GM23248 (cell line): ENCODE data around the gene FLT4. TPM values are rescaled to one million over a fixed set of nuclear protein-coding genes. Genes with fewer than 3 reads are reported as not detected.
"Not testable (repeated sequence)": the region's sequence is repeated elsewhere in the genome, so short reads cannot be mapped to it uniquely, and the experiment has no call there.

Experiments
- DNase-seq: peaks from one replicate; pipeline ENCODE4 v3.0.0-alpha.2; 2015
- H2AFZ ChIP-seq: fragments of 200-600 bp; sonication (generic); 2 replicates; pipeline ENCODE4 v1.6.1; 2016; ENCODE audit warnings: antibody characterized with exemption
- H3F3A ChIP-seq: fragments of 200-600 bp; sonication (generic); 2 replicates; pipeline ENCODE4 v1.6.1; 2016; ENCODE audit warnings: mild to moderate bottlenecking, antibody characterized with exemption, mixed run types; ENCODE audit not compliant: insufficient read depth
- H3K27ac ChIP-seq: fragments of 200-600 bp; sonication (generic); 2 replicates; pipeline ENCODE4 v1.5.1; 2016; ENCODE audit warnings: mild to moderate bottlenecking
- H3K27me3 ChIP-seq: fragments of 200-600 bp; sonication (generic); replicated peaks from 2 replicates; pipeline ENCODE4 v1.6.1; 2016; ENCODE audit warnings: mild to moderate bottlenecking; ENCODE audit not compliant: insufficient read depth
- H3K36me3 ChIP-seq: fragments of 200-600 bp; sonication (generic); 2 replicates; pipeline ENCODE4 v1.6.1; 2016; ENCODE audit warnings: low read depth, mild to moderate bottlenecking
- H3K4me1 ChIP-seq: fragments of 200-600 bp; sonication (generic); 2 replicates; pipeline ENCODE4 v1.6.1; 2016; ENCODE audit warnings: mild to moderate bottlenecking; ENCODE audit not compliant: insufficient read depth
- H3K4me2 ChIP-seq: fragments of 200-600 bp; sonication (generic); one replicate; pipeline ENCODE4 v1.6.1; 2016; ENCODE audit warnings: mild to moderate bottlenecking; ENCODE audit not compliant: unreplicated experiment
- H3K4me3 ChIP-seq: fragments of 200-600 bp; sonication (generic); 2 replicates; pipeline ENCODE4 v1.5.1; 2016; ENCODE audit warnings: mild to moderate bottlenecking
- H3K79me2 ChIP-seq: fragments of 200-600 bp; sonication (generic); 2 replicates; pipeline ENCODE4 v1.6.1; 2016; ENCODE audit warnings: mild to moderate bottlenecking; ENCODE audit not compliant: insufficient read depth
- H3K9ac ChIP-seq: fragments of 200-600 bp; sonication (generic); 2 replicates; pipeline ENCODE4 v1.6.1; 2016; ENCODE audit warnings: mild to moderate bottlenecking
- H3K9me2 ChIP-seq: fragments of 200-600 bp; sonication (generic); 2 replicates; pipeline ENCODE4 v1.6.1; 2016; ENCODE audit warnings: mixed run types, mild to moderate bottlenecking, moderate library complexity; ENCODE audit not compliant: insufficient read depth
- H3K9me3 ChIP-seq: fragments of 200-600 bp; sonication (generic); one replicate; pipeline ENCODE4 v1.6.1; 2017; ENCODE audit warnings: low read depth
- H4K20me1 ChIP-seq: fragments of 200-600 bp; sonication (generic); 2 replicates; pipeline ENCODE4 v1.6.0; 2016; ENCODE audit not compliant: insufficient read depth
- EZH2 ChIP-seq: fragments of 200-600 bp; sonication (generic); IDR thresholded peaks from 2 replicates; pipeline ENCODE4 v1.6.1; 2018; ENCODE audit warnings: antibody characterized with exemption, mild to moderate bottlenecking; ENCODE audit not compliant: insufficient read depth, poor library complexity, severe bottlenecking
- EZH2phosphoT487 ChIP-seq: fragments of 200-600 bp; sonication (generic); IDR thresholded peaks from 2 replicates; pipeline ENCODE4 v1.6.1; 2018; ENCODE audit warnings: antibody characterized with exemption, moderate library complexity, mild to moderate bottlenecking, low read depth; ENCODE audit not compliant: insufficient read depth
- WGBS, 2 experiments: methylation state at CpG; one replicate each; pipeline ENCODE4 v1.1.6; 2015 to 2017; ENCODE audit warnings: low lambda C conversion rate in 2 of 2, low coverage in 1 of 2; ENCODE audit errors: missing lambda C conversion rate in 2 of 2; 5-methylcytosine and 5-hydroxymethylcytosine counted together
- in situ Hi-C: fragments of 300-500 bp; cut with MboI; formaldehyde crosslinking; loops from 2 replicates; pipeline ENCODE4 v1.15.0; 2020
- polyA plus RNA-seq: library from polyadenylated mRNA; unstranded; fragments of >200 nt; fragmentation: Nextera tagmentation; extraction: Ambion mirVana; gene quantifications from 2 replicates; pipeline ENCODE4 v1.2.1, GENCODE V29; 2016
- total RNA-seq: library from RNA; depleted of rRNA; stranded (reverse); fragments of >200 nt; shearing (Covaris generic); gene quantifications from 2 replicates; pipeline ENCODE4 v1.2.3, GENCODE V29; 2014

The FLT4 gene
- total and polyA plus RNA-seq, 2 experiments from 2014 or later = not detected

GRCh38 chr5:180675036-180675635 is 25.7 kb upstream of the FLT4 start:
- H3K4me1 ChIP-seq = no peaks in the 10 kb centered on the region
- DNase-seq = no peak
- no peak overlapping the region for H3K27ac ChIP-seq
- in situ Hi-C loops = no loop called here
- no peak overlapping the region for H2AFZ ChIP-seq
- H3F3A ChIP-seq = no peaks in the 10 kb centered on the region
- 80 to 85% methylated on average over 14 of the region's 14 CpGs for WGBS, 2 experiments
- no peaks in the 10 kb centered on the region for H4K20me1 ChIP-seq
- H3K36me3 ChIP-seq = no peaks in the 10 kb centered on the region
- TF ChIP-seq EZH2 (no peak), EZH2phosphoT487 (no peak)
- H3K27me3 ChIP-seq = peaks cover 22% of the 10 kb centered on the region; the same call in 1 of the 2 replicates
- no peak overlapping the region for H3K4me3 ChIP-seq
- H3K9ac ChIP-seq = no peak overlapping the region
- no peak overlapping the region for H3K4me2 ChIP-seq
- no peaks in the 10 kb centered on the region for H3K9me2 ChIP-seq
- H3K79me2 ChIP-seq = no peaks in the 10 kb centered on the region
- no peaks in the 10 kb centered on the region for H3K9me3 ChIP-seq

- peaks cover 22% of the 10 kb centered on the region; the same call in 1 of the 2 replicates for H3K27me3 ChIP-seq
- H3K27ac ChIP-seq, in situ Hi-C loops, DNase-seq, H3K4me2 ChIP-seq, H3K9ac ChIP-seq, H3K9me3 ChIP-seq, H3K4me1 ChIP-seq, H3K79me2 ChIP-seq, H3K36me3 ChIP-seq, H4K20me1 ChIP-seq, H3F3A ChIP-seq, H2AFZ ChIP-seq, H3K9me2 ChIP-seq, H3K4me3 ChIP-seq: not testable (repeated sequence)
- 12 to 18% methylated on average over 12 to 23 of the region's 23 CpGs for WGBS, 2 experiments
These were observed 24.7 kb upstream of the FLT4 start for GRCh38 chr5:180674090-180674475.

- Histone ChIP-seq H3K9ac (no peak overlapping the region), H4K20me1 (no peaks in the 10 kb centered on the region), H3K36me3 (no peaks in the 10 kb centered on the region), H3K9me2 (no peaks in the 10 kb centered on the region), H3K4me2 (no peak overlapping the region), H3K9me3 (no peaks in the 10 kb centered on the region), H3K79me2 (no peaks in the 10 kb centered on the region), H3F3A (no peaks in the 10 kb centered on the region), H2AFZ (no peak overlapping the region), H3K4me1 (no peaks in the 10 kb centered on the region), H3K27me3 (peaks cover 22% of the 10 kb centered on the region; the same call in 1 of the 2 replicates), H3K27ac (no peak overlapping the region), H3K4me3 (no peak overlapping the region)
- no peak for TF ChIP-seq EZH2phosphoT487
- TF ChIP-seq EZH2 = peak; percentile 8
- in situ Hi-C loops = no loop called here
- no peak for DNase-seq
- WGBS, 2 experiments = 10 to 11% methylated on average over 46 to 62 of the region's 64 CpGs
These were observed 24.1 kb upstream of the FLT4 start for GRCh38 chr5:180673371-180674089.

- in situ Hi-C loops, H3K4me1 ChIP-seq, H3K27ac ChIP-seq, H3K9ac ChIP-seq, H3K9me2 ChIP-seq, H3K36me3 ChIP-seq, H3F3A ChIP-seq, H3K9me3 ChIP-seq, H3K4me3 ChIP-seq, DNase-seq, H2AFZ ChIP-seq, H3K79me2 ChIP-seq, H4K20me1 ChIP-seq, H3K4me2 ChIP-seq: not testable (repeated sequence)
- 45 to 49% methylated on average over 13 of the region's 13 CpGs for WGBS, 2 experiments
- peaks cover 22% of the 10 kb centered on the region; the same call in 1 of the 2 replicates for H3K27me3 ChIP-seq
These were observed 22.6 kb upstream of the FLT4 start for GRCh38 chr5:180671958-180672524.
